IMR-90 (cell line): ENCODE measurements around the gene HOXA3. TPM values are rescaled to one million over a fixed set of nuclear protein-coding genes. Genes with fewer than 3 reads are reported as not detected.

Experiments used
- ATAC-seq: fragments of 200-7000 bp; cut with Tn5 transposase; 2 replicates; pipeline ENCODE4 v1.9.1; 2020; ENCODE audit warnings: low read depth, mild to moderate bottlenecking, moderate library complexity
- BruUV-seq: library from RNA; stranded (reverse); fragments of 400-500 nt; replicated peaks from 2 replicates; lab custom pipeline; 2021; lab: Mats Ljungman, UMichigan
- CTCF ChIA-PET: fragments of 300-600 bp; formaldehyde crosslinking; extraction: SDS; loops from one replicate; lab custom pipeline; 2021; ENCODE audit warnings: antibody characterized with exemption; lab: Yijun Ruan, JAX
- POLR2A ChIA-PET: fragments of 300-600 bp; sonication (Branson Sonifier 250); formaldehyde crosslinking; loops from one replicate; lab custom pipeline; 2022; ENCODE audit warnings: antibody characterized with exemption; ENCODE audit not compliant: unreplicated experiment; lab: Charles Lee
- DNase-seq: peaks from one replicate; pipeline ENCODE4 v3.0.0; 2013
- H2AFZ ChIP-seq: replicated peaks from 2 replicates; pipeline ENCODE3; 2013; ENCODE audit warnings: low read length, mild to moderate bottlenecking; ENCODE audit not compliant: poor library complexity
- H2AK5ac ChIP-seq: 2 replicates; pipeline ENCODE4 v1.6.1; 2013; ENCODE audit warnings: low read depth, low read length, inconsistent platforms
- H2AK9ac ChIP-seq: replicated peaks from 2 replicates; pipeline ENCODE3; 2013; ENCODE audit warnings: mild to moderate bottlenecking, low read depth, low read length, moderate library complexity; ENCODE audit not compliant: poor library complexity
- H2BK120ac ChIP-seq: 2 replicates; pipeline ENCODE4 v1.6.1; 2013; ENCODE audit warnings: low read depth, low read length, inconsistent platforms
- H2BK15ac ChIP-seq: 3 replicates; pipeline ENCODE4 v1.6.1; 2013; ENCODE audit warnings: low read depth, low read length, inconsistent platforms
- H2BK20ac ChIP-seq: 2 replicates; pipeline ENCODE4 v1.6.1; 2013; ENCODE audit warnings: low read depth, mild to moderate bottlenecking, inconsistent platforms, low read length, moderate library complexity
- H2BK5ac ChIP-seq: 2 replicates; pipeline ENCODE4 v1.6.1; 2013; ENCODE audit warnings: mild to moderate bottlenecking, low read depth, low read length, inconsistent platforms; ENCODE audit not compliant: poor library complexity, severe bottlenecking
- H3K14ac ChIP-seq: replicated peaks from 2 replicates; pipeline ENCODE4 v1.6.1; 2013; ENCODE audit warnings: low read depth, low read length, inconsistent platforms
- H3K18ac ChIP-seq: 2 replicates; pipeline ENCODE4 v1.6.1; 2013; ENCODE audit warnings: low read depth, low read length, control low read depth
- H3K23ac ChIP-seq: 2 replicates; pipeline ENCODE4 v1.6.1; 2013; ENCODE audit warnings: low read depth, low read length, inconsistent platforms
- H3K27ac ChIP-seq: 2 replicates; pipeline ENCODE4 v1.5.1; 2013; ENCODE audit warnings: mild to moderate bottlenecking, control low read depth, low read length; ENCODE audit not compliant: insufficient read depth
- H3K27me3 ChIP-seq: 2 replicates; pipeline ENCODE4 v1.6.1; 2013; ENCODE audit warnings: low read length; ENCODE audit not compliant: control insufficient read depth, insufficient read depth
- H3K36me3 ChIP-seq: 2 replicates; pipeline ENCODE4 v1.6.1; 2013; ENCODE audit warnings: low read length, mixed read lengths; ENCODE audit not compliant: control insufficient read depth, insufficient read depth
- H3K4ac ChIP-seq: 2 replicates; pipeline ENCODE4 v1.6.1; 2013; ENCODE audit warnings: low read depth, low read length, inconsistent platforms
- H3K4me1 ChIP-seq: 2 replicates; pipeline ENCODE4 v1.6.1; 2013; ENCODE audit warnings: low read length, mixed read lengths; ENCODE audit not compliant: control insufficient read depth, insufficient read depth
- H3K4me2 ChIP-seq: 2 replicates; pipeline ENCODE4 v1.6.1; 2013; ENCODE audit warnings: low read depth, mild to moderate bottlenecking, control low read depth, low read length, moderate library complexity
- H3K4me3 ChIP-seq: 2 replicates; pipeline ENCODE4 v1.5.1; 2013; ENCODE audit warnings: low read depth, mild to moderate bottlenecking, control low read depth, low read length, moderate library complexity; ENCODE audit not compliant: insufficient read depth
- H3K56ac ChIP-seq: 2 replicates; pipeline ENCODE4 v1.6.1; 2013; ENCODE audit warnings: low read length, inconsistent platforms; ENCODE audit not compliant: insufficient read depth; ENCODE audit errors: extremely low read depth
- H3K79me1 ChIP-seq, 2 experiments: 2 replicates each; pipeline ENCODE4 v1.6.1; 2013; ENCODE audit warnings: low read length in 2 of 2, inconsistent platforms in 1 of 2, low read depth in 1 of 2
- H3K9ac ChIP-seq: 2 replicates; pipeline ENCODE4 v1.6.1; 2013; ENCODE audit warnings: low read depth, low read length, control low read depth
- H3K9me1 ChIP-seq: 2 replicates; pipeline ENCODE4 v1.6.1; 2013; ENCODE audit warnings: low read length, inconsistent platforms; ENCODE audit not compliant: insufficient read depth
- H3K9me3 ChIP-seq: 2 replicates; pipeline ENCODE4 v1.6.1; 2013; ENCODE audit warnings: low read length; ENCODE audit not compliant: control insufficient read depth, insufficient read depth
- H4K20me1 ChIP-seq: 2 replicates; pipeline ENCODE4 v1.6.1; 2013; ENCODE audit warnings: low read length, inconsistent platforms; ENCODE audit not compliant: insufficient read depth
- H4K5ac ChIP-seq: 2 replicates; pipeline ENCODE4 v1.6.1; 2013; ENCODE audit warnings: mild to moderate bottlenecking, low read depth, low read length, control low read depth
- H4K8ac ChIP-seq, 2 experiments: 2 replicates each; pipeline ENCODE4 v1.6.1; 2013; ENCODE audit warnings: low read depth in 2 of 2, low read length in 2 of 2, control low read depth in 1 of 2, inconsistent platforms in 1 of 2
- H4K91ac ChIP-seq: 2 replicates; pipeline ENCODE4 v1.6.1; 2013; ENCODE audit warnings: low read depth, low read length, inconsistent platforms; ENCODE audit not compliant: insufficient read depth
- BHLHE40 ChIP-seq: fragments of 150-350 bp; IDR thresholded peaks from 2 replicates; pipeline ENCODE4 v1.6.1; 2016; ENCODE audit warnings: mild to moderate bottlenecking, low read depth, low read length
- CEBPB ChIP-seq: IDR thresholded peaks from 2 replicates; pipeline ENCODE4 v1.6.1; 2012; ENCODE audit warnings: low read depth, low read length, improper control_type of control experiment
- CHD1 ChIP-seq: IDR thresholded peaks from 2 replicates; pipeline ENCODE4 v1.6.1; 2012; ENCODE audit warnings: low read depth, low read length, improper control_type of control experiment
- CTCF ChIP-seq: conservative IDR thresholded peaks from 2 replicates; pipeline ENCODE4 v1.5.1; 2012; ENCODE audit warnings: mild to moderate bottlenecking, low read depth, low read length, improper control_type of control experiment
- ELK1 ChIP-seq: fragments of 150-350 bp; IDR thresholded peaks from 2 replicates; pipeline ENCODE4 v1.6.1; 2016; ENCODE audit warnings: low read depth, mild to moderate bottlenecking, low read length, moderate library complexity, borderline replicate concordance
- FOS ChIP-seq: fragments of 150-350 bp; IDR thresholded peaks from 2 replicates; pipeline ENCODE4 v1.6.1; 2016; ENCODE audit warnings: low read depth, low read length
- MAFK ChIP-seq: IDR thresholded peaks from 2 replicates; pipeline ENCODE4 v1.6.1; 2012; ENCODE audit warnings: low read depth, low read length, improper control_type of control experiment
- MAZ ChIP-seq: IDR thresholded peaks from 2 replicates; pipeline ENCODE4 v1.6.1; 2012; ENCODE audit warnings: low read depth, mild to moderate bottlenecking, low read length, improper control_type of control experiment, moderate library complexity, borderline replicate concordance
- NFE2L2 ChIP-seq: fragments of 150-350 bp; IDR thresholded peaks from 2 replicates; pipeline ENCODE4 v1.6.1; 2016; ENCODE audit warnings: low read depth, mild to moderate bottlenecking, low read length
- POLR2A ChIP-seq: IDR thresholded peaks from 2 replicates; pipeline ENCODE4 v1.6.1; 2012; ENCODE audit warnings: mild to moderate bottlenecking, low read depth, low read length
- RAD21 ChIP-seq: IDR thresholded peaks from 2 replicates; pipeline ENCODE4 v1.6.1; 2012; ENCODE audit warnings: low read length, improper control_type of control experiment
- RCOR1 ChIP-seq: IDR thresholded peaks from 2 replicates; pipeline ENCODE4 v1.6.1; 2012; ENCODE audit warnings: mild to moderate bottlenecking, low read length, improper control_type of control experiment; ENCODE audit not compliant: insufficient replicate concordance
- RFX5 ChIP-seq: IDR thresholded peaks from 2 replicates; pipeline ENCODE4 v1.8.0; 2012; ENCODE audit warnings: low read depth, mild to moderate bottlenecking, low read length, moderate library complexity
- SMC3 ChIP-seq: fragments of 150-350 bp; IDR thresholded peaks from 2 replicates; pipeline ENCODE4 v1.6.1; 2016; ENCODE audit warnings: low read depth, mild to moderate bottlenecking, antibody characterized with exemption, low read length, moderate library complexity
- USF2 ChIP-seq: fragments of 150-350 bp; IDR thresholded peaks from 2 replicates; pipeline ENCODE4 v1.6.1; 2017; ENCODE audit warnings: mild to moderate bottlenecking, antibody characterized with exemption, low read length, low read depth
- WGBS, 2 experiments: methylation state at CpG; one replicate each; pipeline versions ENCODE4 v1.1.5 to v1.1.7; 2013; ENCODE audit warnings: missing lambda C conversion rate in 2 of 2; ENCODE audit not compliant: insufficient read length in 1 of 2; ENCODE audit errors: extremely low coverage in 2 of 2; 5-methylcytosine and 5-hydroxymethylcytosine counted together
- dilution Hi-C: fragments of 300-500 bp; cut with HindIII; formaldehyde crosslinking; loops from one replicate; pipeline ENCODE4 v1.14.3; 2018; ENCODE audit warnings: low sequenced_read_pairs; ENCODE audit not compliant: unreplicated experiment
- in situ Hi-C: fragments of 300-500 bp; cut with MboI; formaldehyde crosslinking; loops from 3 replicates; pipeline ENCODE4 v1.14.3; 2019; ENCODE audit warnings: low sequenced_read_pairs, inconsistent platforms, mixed read lengths
- intact Hi-C: fragments of 100-400 bp; cut with micrococcal nuclease; formaldehyde crosslinking; loops from 2 replicates; pipeline ENCODE4 v1.10.0; 2022
- polyA plus RNA-seq, 3 experiments: library from polyadenylated mRNA; depleted of rRNA; stranded (reverse); fragments of >200 nt; gene quantifications; 2 replicates each; pipeline ENCODE4 v1.2.3, GENCODE V29; 2012; ENCODE audit warnings: low replicate concordance in 1 of 3
- total RNA-seq: library from RNA; depleted of rRNA; stranded (reverse); fragments of >200 nt; gene quantifications from 2 replicates; pipeline ENCODE4 v1.2.3, GENCODE V29; 2012

HOXA3 gene
- total and polyA plus RNA-seq, 2 of the 4 experiments (the other 2 are of a cell fraction) = 0.90 to 5.4 TPM

- Histone ChIP-seq H2BK120ac (no peak overlapping the region), H3K56ac (no peak overlapping the region), H3K9ac (no peak overlapping the region), H3K9me1 (no peaks in the 10 kb centered on the region), H4K8ac (no peak overlapping the region), H2AK9ac (no peak overlapping the region), H2AFZ (no peak overlapping the region), H3K18ac (no peak overlapping the region), H3K9me3 (peaks cover 16% of the 10 kb centered on the region; the same call in 1 of the 2 replicates), H3K14ac (no peak overlapping the region), H3K4me3 (no peak overlapping the region), H4K5ac (no peak overlapping the region), H2BK20ac (no peak overlapping the region), H2BK5ac (no peak overlapping the region), H3K23ac (no peak overlapping the region), H3K79me1 (no peaks in the 10 kb centered on the region), H4K20me1 (peaks cover 16% of the 10 kb centered on the region; the same call in 1 of the 2 replicates), H3K4me1 (peaks cover 1% of the 10 kb centered on the region; the same call in 1 of the 2 replicates), H3K27ac (no peak overlapping the region), H3K4me2 (no peak overlapping the region), H3K4ac (no peak overlapping the region), H4K91ac (no peak overlapping the region), H3K36me3 (no peaks in the 10 kb centered on the region), H2AK5ac (no peak overlapping the region), H2BK15ac (no peak overlapping the region), H3K27me3 (peaks cover 97% of the 10 kb centered on the region)
- DNase-seq (no peak), ATAC-seq (no peak)
- POLR2A ChIA-PET = no interaction called here
- no TSS peak for BruUV-seq
- CTCF ChIA-PET = interaction anchor here (1.1 kb wide), 1 partner anchor 10 kb away, joined by 3 read pairs; no protein-coding TSS in a partner anchor
- dilution Hi-C loops (no loop called here), intact Hi-C loops (loop anchor here (10.0 kb wide), 4 partner anchors 555 to 1915 kb away; partner anchors contain the start of gene TAX1BP1), in situ Hi-C loops (loop anchor here (10.0 kb wide), 1 partner anchor 885 kb away; no protein-coding TSS in a partner anchor)
- WGBS, 2 experiments = no CpG with 5 or more reads among the region's 7 CpGs
- TF ChIP-seq RAD21 (no peak), CHD1 (no peak), MAZ (no peak), RCOR1 (no peak), FOS (no peak), BHLHE40 (no peak), CEBPB (no peak), ELK1 (no peak), SMC3 (no peak), USF2 (no peak), POLR2A (no peak), NFE2L2 (no peak), MAFK (no peak), RFX5 (no peak), CTCF (no peak)
Observed at GRCh38 chr7:27189997-27190748, 37.8 kb upstream of the HOXA3 start.
